NCI-H2227 treated with DMSO at 0.1 percent for 48 hours (cell line): ENCODE data around the gene TOLLIP.
"Not testable (repeated sequence)": the region's sequence is repeated elsewhere in the genome, so short reads cannot be mapped to it uniquely, and the experiment has no call there.

ENCODE experiments used
- DNase-seq: peaks from one replicate; lab custom pipeline; 2025; lab: John Stamatoyannopoulos, UW

TOLLIP gene

DNA sequence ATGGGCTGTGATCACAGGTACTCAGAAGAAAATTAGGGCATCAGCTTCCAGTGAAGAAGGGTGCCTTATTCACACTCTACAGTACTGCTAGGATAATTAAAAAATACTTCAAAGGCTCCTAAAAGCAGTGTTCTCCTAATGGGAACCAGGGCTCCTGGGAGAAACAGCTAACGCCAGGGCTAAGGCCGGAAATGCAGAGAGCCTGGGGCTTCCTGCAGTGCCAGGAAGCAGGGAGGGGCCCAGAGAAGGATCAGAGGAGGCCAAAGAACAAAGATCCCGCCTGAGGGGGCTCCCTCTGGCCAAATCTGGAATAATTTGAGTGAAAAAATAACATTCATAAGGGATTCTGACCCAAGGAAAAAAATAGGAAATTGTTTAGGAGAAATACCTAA is 27.5 kb downstream of the TOLLIP start:
- no peak for DNase-seq

DNA sequence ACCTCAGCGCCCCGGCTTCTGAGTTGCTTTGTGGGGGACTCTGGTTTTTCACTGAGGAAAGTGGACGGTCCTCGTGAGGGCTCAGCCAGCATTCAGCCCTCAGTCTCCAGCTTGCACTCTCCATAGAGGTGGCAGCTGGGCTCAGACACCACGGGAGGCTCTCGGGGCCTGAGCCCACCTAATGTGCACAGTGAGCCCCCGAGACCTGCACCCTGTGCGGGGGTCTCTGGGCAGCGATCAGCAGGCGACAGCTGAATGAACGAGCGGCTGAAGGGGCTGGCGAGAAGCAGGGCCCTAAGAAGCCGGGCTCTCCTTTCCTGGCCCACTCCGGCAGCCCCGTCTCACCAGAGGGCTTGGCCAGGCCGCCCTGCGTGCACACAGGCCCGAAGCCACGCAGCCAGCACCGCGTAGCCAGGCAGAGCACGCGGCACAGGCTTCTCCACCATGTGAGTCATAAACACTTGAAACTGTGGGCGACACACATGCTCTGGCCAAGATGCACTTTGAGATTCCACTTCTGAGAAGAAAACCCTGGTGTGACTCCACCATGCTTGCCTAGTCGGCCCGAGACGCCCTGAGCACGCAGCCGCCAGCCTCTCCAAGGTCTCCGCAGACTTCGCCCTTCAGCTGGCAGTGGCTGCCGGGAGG is 28.0 kb downstream of the TOLLIP start:
- no peak for DNase-seq

DNA sequence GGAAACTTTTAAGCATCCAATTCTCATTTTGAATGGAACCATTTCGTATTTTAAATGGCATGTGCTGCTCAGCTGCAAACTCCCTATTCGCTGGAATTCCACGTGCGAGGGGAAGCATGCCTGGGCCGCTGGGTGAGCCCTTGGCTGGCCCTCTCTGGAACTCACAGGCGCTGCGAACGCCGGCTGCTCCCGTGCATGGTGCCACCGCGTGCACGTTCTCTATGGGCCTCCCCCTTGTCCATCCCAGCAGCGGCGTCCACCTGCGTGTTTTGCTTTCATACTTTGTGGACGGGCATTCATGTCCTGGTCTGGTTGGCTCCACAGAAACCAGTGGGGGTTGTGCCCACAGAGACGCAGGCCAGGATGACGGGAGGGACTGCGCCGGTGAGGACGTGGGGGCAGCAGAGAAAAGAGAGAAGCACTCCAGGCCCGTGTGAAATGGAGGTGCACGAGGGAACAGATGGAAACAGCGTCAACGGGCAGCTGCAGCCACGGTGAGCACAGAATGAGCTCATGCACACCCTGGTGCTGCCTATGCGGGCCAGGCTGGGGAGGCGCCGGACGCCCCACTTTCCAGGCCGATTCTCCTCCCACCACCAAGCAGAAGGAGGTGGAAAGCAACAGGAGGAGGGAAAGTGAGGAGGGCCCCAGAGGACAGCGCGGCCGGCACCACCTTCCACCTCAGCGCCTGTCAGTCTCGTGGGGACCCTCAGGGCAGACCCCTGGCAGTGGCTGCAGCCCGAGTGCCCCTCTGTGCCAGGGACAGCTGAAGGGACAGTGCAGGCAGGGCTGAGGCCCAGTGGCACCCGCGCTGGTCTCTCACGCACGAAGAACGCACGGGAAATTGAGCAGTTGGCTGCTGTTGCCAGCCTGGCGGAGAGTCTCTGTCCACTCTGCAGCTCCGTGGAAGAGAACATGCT is 29.1 kb downstream of the TOLLIP start:
- no peak for DNase-seq

DNA sequence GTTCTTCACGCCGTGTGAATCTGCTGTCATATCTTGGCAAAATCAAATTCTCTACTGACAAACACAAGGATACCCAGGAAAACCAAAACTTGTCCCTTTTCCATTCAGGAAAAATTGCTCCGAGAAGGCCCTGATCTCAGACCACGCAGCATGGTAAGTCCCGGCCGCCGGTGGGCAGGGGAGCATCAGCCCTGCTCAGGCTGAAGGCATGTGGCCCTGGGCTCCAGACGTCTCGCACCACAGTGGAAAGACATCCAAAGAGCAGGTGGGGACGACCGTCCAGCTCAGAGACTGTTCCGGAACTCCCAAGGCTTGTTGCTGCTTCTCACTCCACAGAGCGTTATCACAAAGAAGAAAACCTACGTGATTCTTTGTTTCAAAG is 29.8 kb downstream of the TOLLIP start:
- DNase-seq = no peak

DNA sequence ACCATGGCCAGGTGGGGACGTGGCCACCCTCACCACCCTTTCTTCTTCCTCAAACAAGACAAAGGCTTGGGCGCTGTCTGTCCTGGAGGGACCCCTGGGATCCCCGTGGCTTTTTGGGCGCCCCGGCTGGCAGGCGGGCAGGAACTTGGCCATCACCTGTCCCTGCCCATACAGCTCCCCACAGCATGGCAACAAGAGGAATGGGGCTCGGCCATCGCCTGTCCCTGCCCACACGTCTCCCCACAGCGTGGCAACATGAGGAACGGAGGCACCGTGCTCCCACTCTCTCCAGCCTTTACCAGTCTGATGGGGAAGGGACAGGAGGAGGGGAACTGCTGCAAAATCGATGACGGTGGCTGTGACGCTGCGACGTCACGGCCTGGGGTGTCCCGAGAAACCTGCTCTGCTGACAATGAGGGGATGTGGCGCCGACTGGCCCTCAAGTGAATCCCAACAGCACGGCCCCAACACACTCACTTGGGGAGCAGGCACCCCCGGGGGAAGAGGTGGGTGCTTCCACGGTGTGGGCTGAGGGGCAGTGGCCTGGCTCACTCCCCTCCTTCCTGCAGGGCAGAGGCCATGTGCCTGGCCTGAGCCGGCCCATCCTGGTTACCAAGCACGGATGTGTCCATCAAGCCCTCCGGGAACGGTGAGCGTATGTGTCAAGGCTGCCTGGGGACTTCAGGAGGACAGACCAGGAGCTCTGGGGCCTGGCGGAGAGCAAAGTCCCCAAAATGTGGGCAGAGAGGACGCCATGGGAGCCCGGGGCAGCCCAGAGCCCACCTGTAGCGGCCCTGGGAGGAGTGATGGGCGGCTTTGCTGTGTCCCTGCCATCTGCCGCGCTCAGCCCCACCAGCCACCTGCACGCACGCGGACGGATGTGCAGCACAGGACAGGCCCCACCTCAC is 30.4 kb downstream of the TOLLIP start:
- no peak for DNase-seq

DNA sequence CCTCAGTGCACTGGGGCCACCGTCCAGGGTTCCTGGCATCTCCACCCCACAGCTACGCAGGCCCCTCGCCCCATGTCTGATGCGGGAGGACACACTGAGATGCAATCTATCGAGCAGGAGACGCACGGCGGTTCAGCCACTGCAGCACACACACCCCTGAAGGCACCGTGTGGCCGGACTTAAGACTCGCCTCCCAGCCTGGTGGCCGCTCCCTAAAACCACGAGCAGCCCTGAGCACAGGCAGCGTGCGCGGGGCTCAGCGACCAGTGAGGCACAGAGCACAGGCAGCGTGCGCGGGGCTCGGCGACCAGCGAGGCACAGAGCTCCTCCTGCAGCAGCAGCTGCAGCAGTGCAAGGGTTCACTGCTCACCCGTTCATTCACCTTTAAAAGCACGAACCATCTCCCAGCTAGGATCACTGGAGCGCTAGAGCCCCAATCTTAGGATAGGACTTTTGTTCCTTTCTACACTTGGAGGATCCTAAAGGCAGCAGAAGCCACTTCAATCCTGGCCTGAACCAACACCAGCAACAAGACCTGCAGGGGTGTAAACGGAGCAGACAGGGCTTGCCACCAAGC is 31.4 kb downstream of the TOLLIP start:
- DNase-seq = no peak

DNA sequence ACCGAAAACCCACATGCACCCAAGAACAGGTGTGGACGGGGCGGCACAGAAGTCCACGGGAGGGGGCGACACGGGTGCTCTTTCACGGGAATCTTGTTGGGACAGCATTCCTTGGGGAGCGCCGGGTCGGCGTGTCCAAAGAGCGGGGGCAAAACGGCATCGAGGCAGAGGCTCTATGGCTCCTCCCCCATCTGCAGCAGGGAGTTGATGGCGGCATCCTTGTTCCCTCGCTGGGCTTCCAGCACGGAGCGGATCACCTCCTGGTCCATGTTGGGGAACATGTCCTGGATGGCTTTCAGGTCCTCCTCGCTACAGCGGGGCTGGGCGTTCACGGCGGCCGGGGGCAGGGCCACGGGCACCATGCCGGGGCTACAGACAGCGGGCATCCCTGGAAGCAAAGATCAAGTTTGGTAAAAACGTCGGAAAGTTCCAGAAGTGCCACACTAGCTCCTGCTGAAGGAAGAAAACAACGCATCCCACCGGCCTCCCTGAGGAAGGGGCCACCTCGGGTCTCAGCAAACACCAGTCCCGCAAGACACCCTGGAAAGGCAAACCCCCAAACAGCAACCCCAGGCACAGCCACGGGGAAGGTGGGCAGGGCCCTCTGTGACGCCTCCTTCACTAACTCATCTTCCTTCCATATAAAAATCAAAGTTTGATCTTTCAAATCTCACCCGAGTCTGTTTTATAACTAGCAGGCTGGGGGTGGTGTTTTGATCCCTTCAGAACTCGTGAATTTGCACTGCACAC is 32.4 kb downstream of the TOLLIP start:
- no peak for DNase-seq

DNA sequence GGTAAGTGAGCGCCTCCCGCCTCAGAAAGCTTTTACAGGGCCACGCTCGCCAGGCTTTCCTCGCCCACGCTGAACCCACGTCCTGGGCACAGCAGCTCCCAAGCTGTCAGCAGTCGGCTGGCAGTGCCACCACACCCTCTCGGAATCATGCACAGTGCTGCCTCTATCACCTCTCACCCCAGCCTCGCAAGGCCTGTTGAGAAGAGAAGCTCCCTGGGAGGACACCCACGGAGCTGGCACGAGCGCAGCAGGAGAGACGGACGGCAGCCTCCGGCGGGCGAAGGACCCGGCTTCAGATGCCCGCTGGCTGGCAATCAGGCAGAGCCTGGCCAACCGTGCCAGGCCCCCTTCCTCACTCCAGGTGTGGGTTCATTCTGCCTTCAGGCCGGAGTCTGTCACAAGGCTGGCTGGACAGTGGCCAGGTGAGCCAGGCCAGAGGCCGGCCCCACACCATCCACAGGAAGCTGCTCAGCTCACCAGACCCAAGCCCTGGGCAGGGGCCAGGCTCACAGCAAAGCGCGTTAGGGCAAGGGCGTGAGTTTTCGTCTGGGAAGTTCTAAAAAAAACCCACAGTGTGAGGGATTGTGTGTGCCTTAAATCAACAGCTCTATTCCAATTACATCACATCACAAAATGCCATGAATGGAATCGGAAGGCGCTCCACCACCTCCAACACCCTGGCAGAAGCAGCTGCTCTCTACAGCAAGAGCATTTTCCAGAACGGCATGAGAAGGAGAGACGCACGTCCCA is 33.2 kb downstream of the TOLLIP start:
- DNase-seq = no peak

DNA sequence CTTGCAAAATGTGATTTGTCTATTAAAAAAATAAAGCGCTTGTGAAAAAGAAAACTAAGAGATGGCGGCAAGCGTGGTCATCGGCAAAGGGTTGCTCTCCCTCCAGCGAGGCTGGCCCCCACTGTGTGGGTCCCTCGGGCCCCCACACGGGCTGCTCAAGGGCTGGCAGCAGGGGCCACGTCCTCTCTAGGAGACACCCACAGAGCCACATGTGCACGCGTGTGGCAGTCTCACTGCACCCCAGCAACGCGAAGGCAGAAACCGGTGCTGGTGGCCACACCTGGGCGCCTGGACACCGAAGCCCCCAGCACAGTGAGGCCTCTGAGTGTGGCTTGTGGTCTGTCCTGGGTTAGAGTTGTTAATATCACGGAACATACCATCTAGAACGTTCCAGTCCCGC is 34.4 kb downstream of the TOLLIP start:
- no peak for DNase-seq

DNA sequence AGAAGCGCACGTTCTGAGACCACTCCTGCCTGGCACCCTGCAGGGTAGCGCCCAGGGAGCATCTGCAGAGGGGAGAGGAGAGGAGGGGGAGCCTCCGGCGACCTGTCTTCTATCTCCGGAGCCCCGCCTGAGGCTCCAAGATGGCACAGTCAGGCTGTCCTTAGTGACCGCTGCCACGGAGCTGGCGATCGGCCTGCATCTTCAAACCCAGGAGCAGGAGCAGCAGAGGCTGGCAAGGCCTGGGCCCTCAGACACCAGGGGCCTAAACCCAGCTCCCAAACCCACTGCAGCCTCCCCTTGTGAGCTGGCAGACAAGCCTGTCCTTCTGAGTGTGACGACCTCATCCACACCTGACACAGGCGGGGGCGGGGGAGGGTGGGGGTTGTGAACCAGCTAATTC is 34.9 kb downstream of the TOLLIP start:
- DNase-seq = no peak

DNA sequence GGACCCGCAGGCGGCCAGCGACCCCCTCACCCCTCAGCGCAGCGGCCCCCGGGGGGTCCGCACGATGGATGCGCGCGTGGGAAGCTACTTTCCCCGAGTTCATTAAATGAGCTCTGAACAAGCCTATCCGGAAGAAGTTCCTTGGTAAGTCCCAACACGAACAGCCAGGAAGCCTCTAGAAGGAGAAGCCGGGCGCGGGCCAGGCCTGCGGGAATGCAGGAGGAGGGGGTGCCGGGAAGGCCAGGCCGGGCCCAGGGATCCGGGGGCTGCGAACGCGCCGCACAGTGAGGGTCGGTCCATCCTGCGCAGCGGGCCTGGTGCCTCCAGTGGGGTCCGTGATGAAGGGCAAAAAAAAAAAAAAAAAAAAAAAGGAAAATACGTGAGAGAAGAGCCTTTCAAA is 36.9 kb downstream of the TOLLIP start:
- DNase-seq = no peak

DNA sequence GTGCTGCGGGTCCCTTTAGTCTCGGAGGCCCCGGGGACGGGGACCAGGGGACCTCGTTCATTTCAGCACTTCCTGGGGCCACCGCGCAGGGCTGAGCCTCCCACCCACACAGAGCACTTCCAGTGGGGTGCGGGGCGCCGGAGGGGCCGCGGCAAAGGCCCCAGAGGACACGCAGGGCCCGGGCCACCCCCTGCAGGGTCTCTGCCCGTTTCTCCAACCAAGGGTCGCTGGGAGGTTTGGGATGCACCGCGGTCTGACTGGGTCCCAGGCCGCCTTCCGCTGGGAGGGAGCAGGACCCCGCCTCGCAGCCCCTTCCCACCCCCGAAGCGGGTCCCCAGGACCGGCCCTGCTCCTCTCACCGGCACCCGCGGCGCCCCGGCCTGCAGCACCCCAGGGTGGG is 37.5 kb downstream of the TOLLIP start:
- no peak for DNase-seq

DNA sequence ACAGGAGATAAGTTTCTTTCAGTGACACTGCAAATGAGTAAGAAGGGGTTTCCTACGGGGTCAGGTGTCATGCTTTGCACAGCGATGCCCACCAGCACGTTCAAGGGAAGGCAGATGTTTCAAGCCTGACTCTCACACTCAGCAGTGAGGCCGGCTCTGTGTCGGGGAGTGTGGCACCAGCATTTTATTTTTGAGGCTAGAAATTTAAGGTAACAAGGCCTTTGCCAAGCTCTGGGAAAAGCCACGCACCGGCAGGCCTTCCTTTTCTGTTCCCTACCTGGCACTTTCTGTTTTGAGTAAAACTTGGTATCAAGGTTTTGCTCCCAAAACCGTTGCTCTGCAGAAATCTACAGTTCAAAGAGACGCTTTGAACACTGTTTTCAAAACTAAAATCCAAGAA is 38.0 kb downstream of the TOLLIP start:
- no peak for DNase-seq

DNA sequence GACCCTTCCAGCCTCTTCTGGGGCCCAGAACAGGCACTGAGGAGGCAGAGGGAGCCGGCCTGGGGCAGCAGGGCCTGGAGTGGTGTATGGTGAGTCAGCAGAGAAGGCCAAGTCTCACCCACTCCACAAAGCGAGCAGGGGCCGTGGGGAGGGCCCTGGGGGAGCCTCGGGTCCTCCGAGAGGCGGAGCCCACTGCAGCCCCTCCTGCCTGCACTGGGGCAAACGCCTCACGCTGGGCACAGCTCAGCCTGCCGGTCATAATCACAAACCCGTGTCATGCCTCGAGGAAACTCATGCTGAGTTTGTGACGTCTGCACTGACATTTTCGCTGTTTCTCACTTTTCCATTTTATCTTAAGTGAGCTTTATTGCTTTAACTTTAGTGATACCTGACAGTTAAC is 38.4 kb downstream of the TOLLIP start:
- no peak for DNase-seq

DNA sequence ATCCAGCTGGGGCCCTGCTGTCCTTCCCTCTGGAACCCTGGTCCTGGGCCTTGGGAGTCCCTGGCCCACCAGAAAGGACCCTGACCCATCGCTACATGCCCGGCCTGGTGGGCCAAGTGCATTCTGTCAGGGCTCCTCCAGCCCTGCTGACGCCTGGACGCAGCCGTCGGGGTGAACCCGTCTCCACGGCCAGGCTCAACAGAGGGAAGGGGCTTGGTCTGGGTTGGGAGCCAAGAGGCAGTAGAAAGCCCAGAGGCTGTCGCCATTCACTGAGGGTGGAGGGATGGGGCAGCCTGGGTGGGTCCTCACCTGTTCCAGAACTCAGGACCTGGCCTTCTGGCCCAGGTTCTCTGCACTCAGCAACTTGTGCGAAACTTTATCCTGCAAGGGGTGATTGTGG is 39.0 kb downstream of the TOLLIP start:
- no peak for DNase-seq

DNA sequence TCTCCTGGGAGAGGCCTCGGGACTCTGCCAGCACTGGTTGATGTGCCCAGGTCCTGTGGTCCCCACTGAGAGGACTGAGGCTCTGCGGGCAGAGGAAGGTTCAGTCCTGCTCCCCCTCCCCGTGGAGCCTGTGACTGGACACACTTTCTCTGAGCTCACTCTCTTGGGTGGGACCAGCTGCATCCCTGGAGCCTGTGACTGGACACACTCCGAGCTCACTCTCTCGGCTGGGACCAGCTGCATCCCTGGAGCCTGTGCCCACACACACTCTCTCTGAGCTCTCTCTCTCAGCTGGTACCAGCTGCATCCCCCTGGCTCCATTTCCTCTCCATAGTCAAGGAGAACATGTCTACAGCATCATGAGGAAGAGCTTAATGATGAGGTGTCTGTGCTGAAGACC is 39.5 kb downstream of the TOLLIP start:
- DNase-seq = no peak

DNA sequence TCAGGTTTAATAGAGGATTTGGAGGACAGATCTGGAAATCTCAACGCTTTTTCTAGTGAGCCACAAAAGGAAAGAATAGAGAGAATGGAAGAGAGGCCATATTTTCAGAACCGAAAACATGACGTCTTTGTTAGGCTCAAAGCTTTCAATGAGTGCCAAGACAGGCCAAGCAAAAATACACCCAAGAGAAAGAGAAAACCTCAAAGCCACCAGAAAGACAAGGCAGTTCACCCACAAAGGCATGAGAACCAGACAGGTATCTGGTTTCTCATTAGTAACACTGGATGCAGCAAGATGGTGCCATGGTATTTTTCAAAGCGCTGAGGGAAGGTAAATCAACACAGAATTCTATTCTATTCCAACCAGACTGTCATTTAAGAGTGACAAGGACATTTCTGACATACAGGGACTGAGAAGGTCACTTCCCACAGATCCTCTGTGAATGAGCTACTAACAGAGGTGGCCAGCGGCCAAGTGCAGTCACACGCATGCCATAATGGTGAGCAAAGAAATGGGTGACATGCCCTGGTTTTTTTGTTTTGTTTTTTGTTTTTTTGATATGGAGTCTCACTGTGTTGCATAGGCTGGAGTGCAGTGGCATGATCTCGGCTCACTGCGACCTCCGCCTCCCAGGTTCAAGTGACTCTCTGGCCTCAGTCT is 41.9 kb downstream of the TOLLIP start:
- DNase-seq = no peak

DNA sequence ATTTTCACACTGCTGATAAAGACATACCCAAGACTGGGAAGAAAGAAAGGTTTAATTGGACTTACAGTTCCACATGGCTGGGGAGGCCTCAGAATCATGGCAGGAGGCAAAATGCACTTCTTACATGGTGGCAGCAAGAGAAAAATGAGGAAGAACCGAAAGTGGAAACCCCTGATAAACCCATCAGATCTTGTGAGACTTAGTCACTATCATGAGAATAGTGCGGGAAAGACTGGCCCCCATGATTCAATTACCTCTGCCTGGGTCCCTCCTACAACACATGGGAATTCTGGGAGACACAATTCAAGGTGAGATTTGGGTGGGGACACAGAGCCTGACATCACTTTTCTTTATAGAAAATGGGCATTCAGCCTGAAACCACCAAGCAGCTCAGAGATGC is 42.5 kb downstream of the TOLLIP start:
- not testable (repeated sequence) for DNase-seq

DNA sequence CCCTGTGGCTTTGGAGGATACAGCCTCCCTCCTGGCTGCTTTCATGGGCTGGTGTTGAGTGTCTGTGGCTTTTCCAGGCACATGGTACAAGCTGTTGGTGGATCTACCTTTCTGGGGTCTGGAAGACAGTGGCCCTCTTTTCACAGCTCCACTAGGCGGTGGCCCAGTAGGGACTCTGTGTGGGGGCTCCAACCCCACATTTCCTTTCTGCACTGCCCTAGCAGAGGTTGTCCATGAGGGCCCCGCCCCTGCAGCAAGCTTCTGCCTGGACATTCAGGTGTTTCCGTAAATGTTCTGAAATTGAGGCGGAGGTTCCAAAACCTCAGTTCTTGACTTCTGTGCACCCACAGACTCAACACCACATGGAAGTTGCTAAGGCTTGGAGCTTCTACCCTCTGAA is 44.0 kb downstream of the TOLLIP start:
- DNase-seq = not testable (repeated sequence)

DNA sequence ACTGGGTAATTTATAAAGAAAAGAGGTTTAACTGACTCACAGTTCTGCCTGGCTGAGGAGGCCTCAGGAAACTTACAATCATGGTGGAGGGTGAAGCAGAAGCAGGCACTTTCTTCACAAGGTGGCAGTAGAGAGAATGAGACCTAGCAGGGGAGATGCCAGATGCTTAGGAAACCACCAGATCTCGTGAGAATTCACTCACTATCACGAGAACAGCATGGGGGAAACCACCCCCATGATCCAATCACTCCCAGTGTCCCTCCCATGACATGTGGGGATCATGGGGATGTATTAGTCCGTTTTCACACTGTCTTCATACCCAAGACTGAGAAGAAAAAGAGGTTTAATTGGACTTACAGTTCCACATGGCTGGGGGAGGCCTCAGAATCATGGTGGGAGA is 45.0 kb downstream of the TOLLIP start:
- not testable (repeated sequence) for DNase-seq
